Lung microvascular endothelial cell (primary cell): ENCODE data around the gene COA6. TPM values are rescaled to one million over a fixed set of nuclear protein-coding genes. Genes with fewer than 3 reads are reported as not detected.
A peak's percentile ranks its signal among the peaks of the same experiment; 100 is the strongest.

Source experiments
- DNase-seq, 2 donors: peaks; one replicate each; pipeline versions ENCODE4 v3.0.0 to v3.0.0-alpha.2; 2010; ENCODE audit warnings: low read depth in 2 of 2
- total RNA-seq: library from RNA; depleted of rRNA; stranded (reverse); fragments of >200 nt; gene quantifications from 2 replicates; pipeline ENCODE4 v1.2.1, GENCODE V29; 2014

Gene COA6
- total RNA-seq, 1 donor from 2014 or later, result 18.1 TPM

- DNase-seq, result no peak
Observed at GRCh38 chr1:234409328-234409727, 36.1 kb downstream of the COA6 start.

GRCh38 chr1:234412830-234413229 lies 39.6 kb downstream of the COA6 start:
- DNase-seq, result no peak

- no peak for DNase-seq
Observed at GRCh38 chr1:234413485-234413884, 40.2 kb downstream of the COA6 start.

GRCh38 chr1:234413990-234414389 lies 40.7 kb downstream of the COA6 start:
- DNase-seq, result no peak

- peak; percentile 6 to 72 for DNase-seq
Observed at GRCh38 chr1:234427950-234428646, 54.8 kb downstream of the COA6 start.

- no peak for DNase-seq
Observed at GRCh38 chr1:234429434-234429806, 56.2 kb downstream of the COA6 start.

- DNase-seq, result no peak
Observed at GRCh38 chr1:234430691-234431090, 57.4 kb downstream of the COA6 start.

GRCh38 chr1:234431255-234431654 lies 58.0 kb downstream of the COA6 start:
- peak in 1 of 2 donors; percentile 52 for DNase-seq

GRCh38 chr1:234433563-234434285 lies 60.5 kb downstream of the COA6 start:
- peak in 1 of 2 donors; percentile 64 for DNase-seq

Other genes starting within 250 kb of the COA6 start
- gene TARBP1, start 105.7 kb downstream of the COA6 start, total RNA-seq, result 10.7 and 13.5 TPM in 2 replicates
- 66.3 and 70.2 TPM in 2 replicates for gene IRF2BP2, start 236.7 kb downstream of the COA6 start, total RNA-seq